ENCODE measurements around the gene PARVG. TPM values are rescaled to one million over a fixed set of nuclear protein-coding genes. Genes with fewer than 3 reads are reported as not detected.
"Not testable (repeated sequence)": the region's sequence is repeated elsewhere in the genome, so short reads cannot be mapped to it uniquely, and the experiment has no call there.

PARVG gene
- polyA plus RNA-seq, 3 donors: 2.7 to 13.5 (median 7.3) TPM

- 69 to 85% (median 83%) methylated on average over 18 to 21 of the region's 21 CpGs for WGBS, 3 donors
- H3K27ac ChIP-seq (ENCODE audit: low read depth, low read length): no peak overlapping the region
Measured at GRCh38 chr22:44219101-44219870, 38.6 kb downstream of the PARVG start.

GRCh38 chr22:44220727-44221680 is 40.3 kb downstream of the PARVG start:
- WGBS, 3 donors: 73 to 82% (median 80%) methylated on average over 23 of the region's 23 CpGs
- no peak overlapping the region for H3K27ac ChIP-seq (ENCODE audit: low read depth, low read length)

GRCh38 chr22:44221710-44222475 is 41.2 kb downstream of the PARVG start:
- no peak overlapping the region for H3K27ac ChIP-seq (ENCODE audit: low read depth, low read length)
- WGBS, 3 donors: 83 to 95% (median 89%) methylated on average over 11 of the region's 11 CpGs

GRCh38 chr22:44224166-44224565 is 43.4 kb downstream of the PARVG start:
- no peak overlapping the region for H3K27ac ChIP-seq (ENCODE audit: low read depth, low read length)
- WGBS, 3 donors: 44 to 53% (median 49%) methylated on average over 12 of the region's 12 CpGs

- 65 to 80% (median 76%) methylated on average over 10 of the region's 11 CpGs for WGBS, 3 donors
Measured at GRCh38 chr22:44225091-44225689, 44.5 kb downstream of the PARVG start.

GRCh38 chr22:44225812-44226211 is 45.1 kb downstream of the PARVG start:
- WGBS, 3 donors: 69 to 80% (median 73%) methylated on average over 8 of the region's 8 CpGs
- H3K27ac ChIP-seq (ENCODE audit: low read depth, low read length): no peak overlapping the region

More at GRCh38 chr22:44225091-44225689, 44.5 kb downstream of the PARVG start:
- no peak overlapping the region for H3K27ac ChIP-seq (ENCODE audit: low read depth, low read length)

GRCh38 chr22:44229331-44229730 is 48.6 kb downstream of the PARVG start:
- 64 to 94% (median 92%) methylated on average over 3 of the region's 3 CpGs for WGBS, 3 donors

GRCh38 chr22:44229809-44230208 is 49.1 kb downstream of the PARVG start:
- WGBS, 3 donors: 83 to 96% (median 91%) methylated on average over 2 of the region's 2 CpGs
- no peak overlapping the region for H3K27ac ChIP-seq (ENCODE audit: low read depth, low read length)

More at GRCh38 chr22:44229331-44229730, 48.6 kb downstream of the PARVG start:
- H3K27ac ChIP-seq (ENCODE audit: low read depth, low read length): no peak overlapping the region

- no peak overlapping the region for H3K27ac ChIP-seq (ENCODE audit: low read depth, low read length)
- 68 to 82% (median 75%) methylated on average over 4 of the region's 4 CpGs for WGBS, 3 donors
Measured at GRCh38 chr22:44231233-44231632, 50.5 kb downstream of the PARVG start.

GRCh38 chr22:44234372-44234771 is 53.6 kb downstream of the PARVG start:
- 92 to 95% (median 94%) methylated on average over 12 of the region's 12 CpGs for WGBS, 3 donors
- H3K27ac ChIP-seq (ENCODE audit: low read depth, low read length): not testable (repeated sequence)

- H3K27ac ChIP-seq (ENCODE audit: low read depth, low read length): no peak overlapping the region
Measured at GRCh38 chr22:44237290-44237689, 56.6 kb downstream of the PARVG start.

GRCh38 chr22:44241121-44241520 is 60.4 kb downstream of the PARVG start:
- 75 to 91% (median 89%) methylated on average over 3 of the region's 3 CpGs for WGBS, 3 donors
- H3K27ac ChIP-seq (ENCODE audit: low read depth, low read length): not testable (repeated sequence)

GRCh38 chr22:44242946-44243724 is 62.4 kb downstream of the PARVG start:
- 69 to 80% (median 80%) methylated on average over 17 of the region's 17 CpGs for WGBS, 3 donors
- no peak overlapping the region for H3K27ac ChIP-seq (ENCODE audit: low read depth, low read length)

GRCh38 chr22:44243761-44244160 is 63.0 kb downstream of the PARVG start:
- 73 to 78% (median 76%) methylated on average over 8 of the region's 8 CpGs for WGBS, 3 donors
- H3K27ac ChIP-seq (ENCODE audit: low read depth, low read length): no peak overlapping the region

- H3K27ac ChIP-seq (ENCODE audit: low read depth, low read length): no peak overlapping the region
- 76 to 90% (median 88%) methylated on average over 9 of the region's 9 CpGs for WGBS, 3 donors
Measured at GRCh38 chr22:44244265-44244822, 63.6 kb downstream of the PARVG start.

GRCh38 chr22:44245438-44245837 is 64.7 kb downstream of the PARVG start:
- 69 to 77% (median 76%) methylated on average over 7 of the region's 7 CpGs for WGBS, 3 donors
- H3K27ac ChIP-seq (ENCODE audit: low read depth, low read length): no peak overlapping the region

- WGBS, 3 donors: 84 to 91% (median 86%) methylated on average over 8 of the region's 8 CpGs
- no peak overlapping the region for H3K27ac ChIP-seq (ENCODE audit: low read depth, low read length)
Measured at GRCh38 chr22:44245867-44246266, 65.1 kb downstream of the PARVG start.

All from adipose tissue (tissue), 3 donors.